Measurements from ENCODE around the gene NRN1.

The NRN1 gene

DNA sequence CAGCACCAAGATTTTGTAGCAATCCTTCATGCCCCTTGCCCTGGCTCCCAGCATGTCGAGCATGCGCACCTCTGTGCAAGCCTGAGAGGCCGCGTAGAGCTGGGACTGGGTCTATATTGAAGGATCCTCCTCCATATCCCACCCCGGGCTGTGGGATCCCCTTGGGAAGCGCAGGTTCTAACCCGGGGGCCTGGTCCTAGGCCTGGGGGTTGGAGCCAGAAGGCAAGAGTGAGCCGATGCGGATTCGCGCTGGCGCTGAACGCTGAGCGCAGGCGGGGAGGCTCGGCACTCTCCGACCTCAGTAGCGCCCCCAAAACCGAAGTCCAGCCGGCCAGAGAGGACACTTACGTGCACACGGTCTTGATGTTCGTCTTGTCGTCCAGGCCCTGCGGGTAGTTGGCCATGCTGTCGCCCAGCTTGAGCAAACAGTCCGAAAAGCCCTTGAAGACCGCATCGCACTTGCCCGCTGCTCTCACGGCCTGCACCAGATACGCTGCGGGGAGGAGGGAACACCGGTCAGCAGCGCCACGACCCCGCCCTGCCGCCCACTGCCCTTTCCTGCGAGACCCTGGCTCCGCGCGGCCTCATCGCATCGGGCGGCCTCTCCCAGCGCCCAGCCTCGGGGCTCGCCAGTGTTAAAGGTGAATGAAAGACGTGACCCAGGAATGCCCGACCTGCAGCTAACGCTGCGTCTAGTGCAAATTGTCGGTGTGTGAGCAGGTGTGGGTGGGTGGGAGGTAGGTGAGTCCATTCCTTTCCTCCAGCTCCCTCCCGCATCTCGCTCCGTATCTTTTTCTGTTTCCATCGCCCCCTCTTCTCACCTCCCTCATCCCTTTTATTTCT, 4.5 kb downstream of the NRN1 start:
- DNase-seq, result no peak

DNA sequence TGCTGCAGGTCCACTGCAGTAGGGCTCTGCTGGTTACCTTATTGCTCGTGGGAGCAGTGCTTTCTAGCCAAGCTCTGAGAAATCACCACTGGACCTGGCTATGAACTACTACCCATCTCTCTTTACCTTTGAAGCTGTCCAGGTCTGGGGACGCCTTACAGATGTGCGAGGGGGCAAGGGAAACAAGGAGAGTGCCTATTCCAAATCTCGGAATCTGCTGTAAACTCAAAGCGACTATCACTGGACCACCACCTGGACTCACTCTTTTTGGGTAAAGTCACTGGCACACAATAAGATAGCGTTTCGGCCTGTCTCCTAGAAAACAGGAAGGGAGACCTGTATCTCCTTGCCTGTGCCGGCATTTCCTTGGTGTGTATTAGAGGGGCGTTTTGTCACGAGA, 5.3 kb downstream of the NRN1 start:
- no peak for DNase-seq

DNA sequence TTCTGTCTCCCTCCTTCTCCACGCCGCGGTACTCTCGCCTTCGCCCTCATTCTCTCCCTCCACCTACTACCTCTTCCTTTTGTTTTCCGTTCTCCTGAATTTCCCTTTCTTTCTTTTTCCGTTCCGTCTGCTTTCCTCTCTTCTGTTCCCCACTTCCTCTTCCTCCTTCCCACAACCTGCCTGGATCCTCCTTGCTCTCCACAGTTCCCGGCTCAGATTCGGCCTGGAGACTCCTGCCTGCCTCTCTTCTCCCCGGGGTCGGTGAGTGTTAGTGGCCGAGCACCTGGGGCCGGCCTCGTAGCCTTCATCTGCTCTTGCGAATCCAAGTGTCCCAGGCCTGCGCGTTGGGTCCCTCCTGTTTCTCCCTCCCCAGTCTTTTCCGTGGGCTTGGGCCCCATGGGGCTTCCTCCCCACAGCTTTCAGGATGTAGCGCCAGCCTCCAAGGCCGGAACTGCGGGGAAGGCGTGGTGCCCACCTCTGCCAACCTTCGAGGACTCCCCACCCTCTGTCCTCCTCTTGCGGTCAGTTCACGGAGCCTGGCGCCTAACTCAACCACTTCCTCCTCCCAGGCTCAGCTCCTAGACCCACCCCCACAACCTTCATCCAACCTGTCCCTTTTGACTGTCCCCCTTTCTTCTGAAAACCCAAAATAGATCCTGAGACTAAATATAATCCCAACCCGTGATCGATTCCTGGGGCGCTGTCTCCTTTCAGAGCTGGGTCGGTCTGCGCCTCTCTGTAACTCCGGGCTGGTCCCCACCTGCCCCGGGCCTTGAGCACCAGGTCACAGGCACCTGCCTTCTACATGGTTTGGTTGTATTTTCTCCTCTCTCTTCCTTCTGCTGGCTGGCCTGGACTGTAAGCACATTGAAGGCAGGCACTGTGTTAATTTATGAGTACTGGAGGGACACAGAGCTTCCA, 6.8 kb downstream of the NRN1 start:
- DNase-seq, result no peak

DNA sequence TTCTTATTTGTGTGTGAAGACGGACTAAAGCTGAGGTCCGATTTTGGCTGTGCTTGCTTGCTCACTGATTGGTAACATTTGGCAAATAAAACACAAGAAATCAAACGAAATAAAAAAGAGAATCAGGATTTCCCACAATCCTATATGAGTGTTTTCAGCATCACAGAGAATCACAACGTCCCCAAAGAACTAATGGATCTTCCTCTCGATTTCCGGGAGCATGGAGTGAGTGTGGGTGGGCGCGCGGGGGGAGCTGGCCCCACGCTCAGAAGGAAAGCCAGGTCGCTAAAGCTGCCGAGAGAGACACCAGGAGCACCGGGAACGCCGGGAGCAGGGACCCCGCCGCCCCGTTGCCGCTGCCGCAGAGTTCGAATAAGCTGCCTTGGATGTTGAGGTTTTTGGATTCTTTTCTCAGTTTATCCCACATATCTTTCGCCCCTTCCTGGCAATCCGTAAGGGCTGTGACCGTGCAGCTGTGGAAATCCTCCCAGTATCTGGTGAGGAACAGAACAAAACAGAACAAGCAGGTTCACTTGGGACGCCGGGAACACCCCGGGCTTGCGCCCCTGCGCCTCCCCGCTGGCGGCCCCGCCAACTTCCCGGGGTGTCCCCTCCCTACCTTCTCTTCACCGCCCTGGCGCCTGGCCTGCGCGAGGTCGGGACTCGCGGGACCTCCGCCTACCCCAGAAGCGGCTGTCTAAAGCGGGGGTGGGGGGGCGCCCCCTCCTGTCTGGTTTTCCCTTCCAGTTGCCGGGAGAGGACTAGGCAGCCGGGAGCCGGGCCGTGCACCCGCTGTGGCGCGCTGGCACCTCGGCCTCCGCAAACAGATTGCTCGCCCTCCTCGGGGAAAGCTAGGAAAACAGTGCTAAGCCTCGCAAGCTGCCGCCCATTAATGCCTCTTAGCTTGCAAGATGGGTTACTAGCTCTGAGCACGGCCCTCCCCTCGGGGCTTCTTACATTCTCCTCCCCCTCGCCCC, 7.7 kb downstream of the NRN1 start:
- DNase-seq, result no peak

DNA sequence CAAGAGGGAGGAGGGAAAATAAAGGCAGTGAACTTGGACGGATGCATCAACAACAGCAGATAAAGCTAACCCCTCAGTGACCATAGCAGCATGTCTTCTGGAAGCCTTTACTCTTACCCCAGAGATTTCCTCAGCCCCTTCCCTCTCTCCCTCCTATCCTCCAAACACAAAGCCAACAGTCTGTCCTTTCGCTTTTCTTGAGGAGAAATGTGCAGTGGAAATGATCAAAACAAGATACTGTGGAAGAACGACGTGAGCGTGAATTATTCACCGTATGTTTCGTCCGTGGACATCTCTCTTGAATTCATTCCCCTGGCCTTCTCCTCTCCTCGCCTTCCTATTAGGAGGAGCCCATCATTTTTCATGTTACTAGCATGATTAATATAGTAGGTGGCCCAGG, 8.5 kb downstream of the NRN1 start:
- no peak for DNase-seq

DNA sequence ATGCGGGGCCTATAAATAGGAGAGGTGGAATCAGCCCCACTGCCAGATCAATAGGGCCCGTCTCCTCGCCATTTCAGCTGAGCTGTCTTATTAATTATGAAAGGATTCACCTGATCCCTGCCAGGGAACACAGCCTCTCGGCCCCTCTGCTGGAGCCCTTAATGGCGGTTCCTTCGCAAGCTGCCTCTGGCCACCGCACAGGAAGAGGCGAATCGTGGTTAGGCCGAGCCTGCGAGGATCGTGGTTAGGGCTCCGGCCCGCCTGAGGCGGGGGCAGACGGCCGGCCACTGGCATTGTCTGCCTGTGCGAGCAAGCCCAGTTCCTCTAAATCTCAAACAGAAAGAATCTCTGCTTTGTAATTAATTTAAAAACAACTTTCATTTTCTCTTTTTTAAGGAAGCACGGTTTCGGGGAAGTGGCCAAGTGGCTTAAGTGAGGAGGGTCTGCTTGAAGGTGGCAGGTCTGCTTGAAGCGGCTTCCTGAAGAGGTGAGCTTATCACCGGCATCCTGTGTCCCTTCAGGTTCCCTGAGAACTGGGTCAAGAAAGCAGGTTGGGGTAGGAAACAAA, 9.2 kb downstream of the NRN1 start:
- DNase-seq, result no peak

DNA sequence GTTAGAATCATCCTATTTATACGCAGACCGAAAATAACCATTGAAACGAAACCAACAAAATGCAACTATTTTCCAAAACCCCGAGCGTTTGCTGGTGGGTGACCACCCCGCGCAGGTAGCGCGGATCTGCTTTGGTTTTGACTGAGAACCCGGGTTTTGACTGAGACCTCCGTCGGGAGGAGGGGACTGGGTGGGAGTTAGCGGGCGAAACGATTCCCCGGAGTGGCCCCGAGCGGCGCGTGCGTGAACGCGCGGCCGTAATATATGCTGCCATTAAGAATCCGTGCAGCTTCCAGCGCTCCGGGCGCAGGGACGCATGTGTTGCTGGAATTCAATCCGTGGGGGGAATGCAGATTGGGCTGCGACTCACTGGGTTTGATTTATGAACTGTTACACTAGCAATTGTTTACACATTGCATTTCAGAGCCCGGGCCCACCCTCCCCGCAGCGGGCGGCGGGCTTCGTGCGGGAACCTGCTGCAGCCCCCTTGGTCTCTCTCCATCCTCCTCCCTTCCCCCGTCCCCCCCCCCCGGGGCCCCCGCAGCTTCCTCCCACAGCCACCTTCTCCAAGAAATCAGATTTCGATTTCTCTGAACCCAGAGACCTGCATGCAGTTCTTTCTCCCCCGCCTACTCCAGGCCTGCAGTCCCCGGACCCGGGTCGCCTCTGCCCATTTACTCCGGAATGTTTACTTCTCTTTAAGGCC, 9.9 kb downstream of the NRN1 start:
- DNase-seq, result no peak

DNA sequence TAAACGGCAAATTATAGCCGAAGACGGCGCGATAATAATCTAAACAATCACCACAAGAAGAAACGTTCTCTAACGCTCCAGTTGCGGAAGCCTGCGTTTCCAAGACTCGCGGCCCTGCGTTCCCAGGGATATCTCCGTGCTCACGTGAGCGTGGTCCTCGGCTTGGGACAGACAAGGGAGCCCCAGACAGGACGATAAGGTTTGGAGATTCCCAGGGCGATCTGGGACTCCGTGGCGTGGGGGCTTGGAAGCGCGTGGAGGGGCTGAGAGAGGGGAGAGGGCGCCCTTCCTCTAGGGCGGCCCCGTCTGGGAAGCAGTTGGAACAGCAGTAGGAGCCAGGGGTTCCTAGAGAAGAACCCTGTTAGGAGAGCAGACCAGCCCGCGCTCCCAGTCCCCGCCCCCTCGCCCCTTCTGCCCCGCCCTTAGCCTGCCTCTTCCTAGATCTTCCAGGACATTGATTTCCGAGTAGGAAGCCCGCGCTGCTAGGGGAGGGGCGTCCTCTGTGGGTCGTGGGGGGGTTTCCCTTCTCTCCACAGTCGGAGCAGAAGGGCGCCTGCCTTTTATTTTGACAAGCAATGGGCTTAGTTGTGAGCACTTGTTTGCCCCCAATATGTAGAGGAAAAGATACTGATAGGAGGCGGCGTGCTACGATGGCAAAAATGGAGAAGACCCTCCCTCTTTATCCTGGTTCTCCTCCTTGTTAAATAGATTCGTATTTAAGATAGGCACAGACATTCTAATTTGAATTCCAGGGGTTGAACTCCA, 10.6 kb downstream of the NRN1 start:
- no peak for DNase-seq

DNA sequence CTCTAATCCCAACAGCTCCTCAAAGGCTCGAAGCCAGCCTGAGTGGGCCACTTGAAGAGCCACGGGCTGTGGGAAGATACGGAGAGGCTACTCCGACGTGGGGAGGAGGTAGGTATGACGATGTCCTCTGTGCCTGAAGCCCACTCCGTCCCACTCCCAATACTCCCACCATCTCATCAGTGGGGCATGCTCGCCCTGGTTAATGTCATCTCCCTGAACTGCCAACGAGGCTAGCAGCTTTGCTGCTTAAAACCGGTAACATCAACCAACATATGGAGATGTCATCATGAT, 11.1 kb downstream of the NRN1 start:
- no peak for DNase-seq

DNA sequence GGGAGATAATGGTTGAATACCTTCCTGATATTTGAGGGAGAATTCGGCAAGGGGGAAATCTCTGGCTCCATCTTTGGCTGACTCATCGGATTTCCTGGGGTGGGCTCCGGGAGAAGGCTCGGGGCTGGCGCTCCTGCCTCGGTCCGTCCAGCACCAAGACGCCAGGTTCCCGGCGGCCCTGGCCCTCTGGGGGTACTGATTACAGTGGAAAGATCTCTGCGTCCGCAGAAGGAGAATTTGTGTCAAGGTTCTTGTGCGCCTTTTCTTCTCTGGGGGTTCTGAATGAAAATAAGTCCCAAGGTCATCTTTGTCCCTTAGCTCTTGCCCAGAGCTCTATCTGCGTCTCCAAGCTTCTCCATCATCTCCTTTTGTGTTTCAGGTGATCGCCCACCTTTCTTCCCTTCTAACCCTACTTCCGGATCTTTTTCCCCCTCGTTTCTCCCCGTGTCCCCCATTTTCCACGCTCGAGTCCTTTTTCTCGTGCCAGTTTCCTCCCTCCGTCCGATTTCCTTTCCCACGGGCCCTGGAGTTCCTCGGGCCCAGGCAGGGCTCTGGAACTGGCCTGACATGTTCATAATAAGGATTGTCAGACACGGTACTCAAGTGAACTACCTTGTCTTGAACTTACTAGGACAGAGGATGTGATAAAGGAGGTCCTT, 11.6 kb downstream of the NRN1 start:
- no peak for DNase-seq

DNA sequence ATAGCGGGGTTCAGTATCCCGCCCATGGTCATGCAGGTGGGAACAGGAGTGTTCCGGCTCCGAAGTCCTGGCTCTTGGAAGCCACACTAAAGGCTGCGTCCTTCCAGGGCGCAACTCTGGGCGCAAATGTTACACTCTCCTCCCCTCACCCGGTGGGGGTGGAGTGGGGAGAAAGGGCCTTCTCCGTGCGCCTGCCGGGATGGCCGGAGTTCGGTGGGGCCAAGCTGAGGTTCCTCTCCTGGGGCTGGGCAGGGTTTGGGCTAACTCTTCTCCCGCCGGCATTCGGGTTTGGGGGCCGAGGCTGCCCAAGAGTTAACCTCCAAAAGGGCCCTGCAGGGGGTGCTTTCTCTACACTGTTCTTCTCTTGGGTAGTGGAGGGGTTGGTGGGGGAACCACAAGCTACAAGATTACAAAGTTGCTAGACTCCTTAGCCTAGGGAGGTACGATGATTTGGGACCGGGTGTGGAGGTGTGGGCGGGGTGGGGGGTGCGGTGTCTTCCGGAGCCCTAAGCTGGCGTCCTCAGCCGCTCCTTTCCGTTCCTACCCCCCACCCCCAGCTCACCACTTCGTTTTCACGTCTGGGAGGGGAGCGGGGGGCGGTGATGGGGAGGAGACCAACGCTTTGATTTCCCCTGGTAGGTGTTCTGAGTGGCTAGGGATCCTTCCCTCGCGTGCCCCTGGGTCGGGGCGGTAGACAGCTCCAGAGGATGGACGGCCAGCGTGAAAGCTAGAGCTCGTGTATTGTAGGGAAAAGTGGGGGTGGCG, 12.3 kb downstream of the NRN1 start:
- DNase-seq, result no peak

DNA sequence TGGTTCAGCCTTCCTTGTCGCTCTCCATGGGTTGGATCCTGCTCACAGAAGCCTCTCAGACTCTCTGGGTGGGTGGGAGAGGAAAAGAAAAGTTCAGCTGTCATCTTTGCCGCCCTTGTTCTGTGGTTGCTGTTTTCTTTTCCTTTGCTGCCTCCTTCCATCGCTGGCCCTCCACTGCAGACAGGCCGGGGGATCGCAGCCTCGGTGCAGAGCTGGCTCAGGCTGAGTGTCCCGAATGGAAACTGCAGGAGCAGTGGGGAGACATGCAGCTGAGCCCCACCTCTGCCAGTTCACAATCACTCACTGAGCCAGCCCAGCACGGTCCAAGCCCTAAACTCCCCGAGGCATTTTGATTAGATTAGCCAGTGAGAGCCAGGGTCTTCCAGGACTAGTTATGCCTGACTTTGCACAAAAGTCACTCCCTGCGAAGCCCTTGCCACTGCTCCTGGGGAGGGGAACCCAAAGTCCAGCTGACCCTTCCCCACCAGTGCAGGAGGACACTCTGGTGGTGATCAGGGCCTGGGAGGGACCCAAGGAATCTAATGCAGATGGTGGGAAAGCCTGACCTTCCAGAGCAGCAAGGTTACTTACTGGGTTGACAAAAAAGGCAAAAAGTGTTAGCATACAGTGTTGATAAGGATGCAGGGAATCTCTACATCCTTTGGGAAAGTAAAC, 14.0 kb downstream of the NRN1 start:
- no peak for DNase-seq

DNA sequence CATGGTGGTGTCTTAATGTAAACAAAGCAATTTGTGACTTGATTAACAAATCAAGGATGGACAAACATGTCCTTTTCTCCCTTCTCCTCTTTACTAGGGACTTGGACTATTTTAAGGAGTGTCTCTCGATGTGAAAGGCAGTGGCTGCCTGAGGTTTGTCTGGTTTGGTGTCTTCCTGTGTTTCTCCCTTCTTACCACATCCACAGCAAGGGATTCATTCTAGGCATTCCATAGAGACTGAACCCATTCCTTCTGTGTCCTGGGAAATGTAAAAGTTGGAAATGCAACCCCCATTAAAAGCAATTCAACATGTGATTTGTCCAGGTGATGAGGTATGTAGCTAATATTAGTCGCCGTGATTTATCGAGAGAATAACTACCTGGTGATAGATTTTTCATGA, 15.9 kb downstream of the NRN1 start:
- no peak for DNase-seq

DNA sequence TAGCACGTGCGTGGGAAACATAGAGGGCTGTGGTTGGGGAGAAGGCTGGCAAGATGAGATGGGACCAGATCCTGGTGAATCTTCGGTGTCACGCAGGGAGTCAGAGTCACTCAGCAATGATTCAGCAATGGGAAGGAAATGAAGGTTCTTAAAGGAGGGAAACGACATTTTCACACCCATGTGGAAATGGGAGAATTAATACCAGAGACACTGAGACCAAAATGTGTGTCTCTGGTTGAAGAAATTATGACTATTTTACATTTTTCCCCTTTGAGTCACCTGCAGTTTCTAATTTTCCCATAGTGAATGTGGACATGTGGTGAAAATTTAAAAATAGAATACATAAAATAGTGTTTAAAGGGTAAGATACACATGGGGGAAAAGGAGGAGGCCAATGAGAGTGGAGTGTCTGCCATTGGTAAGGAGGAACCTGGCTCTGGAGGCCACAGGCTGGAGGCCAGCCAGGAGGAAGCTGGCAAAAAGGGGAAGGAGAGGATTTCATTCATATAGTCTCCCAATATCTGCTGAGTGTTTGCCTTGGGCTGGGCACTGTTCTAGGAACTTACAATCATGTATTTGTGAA, 17.5 kb downstream of the NRN1 start:
- DNase-seq, result no peak

DNA sequence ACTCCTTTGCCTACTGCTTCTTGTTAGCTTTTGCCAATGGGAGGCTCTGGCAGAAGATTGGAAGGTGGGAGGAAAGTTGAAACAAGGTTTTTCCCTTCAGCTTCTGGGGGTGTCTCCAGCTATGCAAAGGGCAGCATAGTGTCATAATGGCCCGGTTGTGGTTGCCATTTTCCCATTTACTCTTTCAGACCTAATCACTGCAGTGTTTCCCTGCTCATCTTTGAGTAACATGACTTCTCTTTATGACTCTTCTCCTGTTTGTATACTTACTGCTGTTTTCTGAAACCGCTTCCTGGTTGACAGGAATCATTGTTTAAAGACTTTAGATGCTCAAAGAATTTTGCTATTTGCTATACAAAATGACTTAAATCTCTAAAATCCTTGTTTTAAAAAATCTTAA, 19.9 kb downstream of the NRN1 start:
- no peak for DNase-seq

DNA sequence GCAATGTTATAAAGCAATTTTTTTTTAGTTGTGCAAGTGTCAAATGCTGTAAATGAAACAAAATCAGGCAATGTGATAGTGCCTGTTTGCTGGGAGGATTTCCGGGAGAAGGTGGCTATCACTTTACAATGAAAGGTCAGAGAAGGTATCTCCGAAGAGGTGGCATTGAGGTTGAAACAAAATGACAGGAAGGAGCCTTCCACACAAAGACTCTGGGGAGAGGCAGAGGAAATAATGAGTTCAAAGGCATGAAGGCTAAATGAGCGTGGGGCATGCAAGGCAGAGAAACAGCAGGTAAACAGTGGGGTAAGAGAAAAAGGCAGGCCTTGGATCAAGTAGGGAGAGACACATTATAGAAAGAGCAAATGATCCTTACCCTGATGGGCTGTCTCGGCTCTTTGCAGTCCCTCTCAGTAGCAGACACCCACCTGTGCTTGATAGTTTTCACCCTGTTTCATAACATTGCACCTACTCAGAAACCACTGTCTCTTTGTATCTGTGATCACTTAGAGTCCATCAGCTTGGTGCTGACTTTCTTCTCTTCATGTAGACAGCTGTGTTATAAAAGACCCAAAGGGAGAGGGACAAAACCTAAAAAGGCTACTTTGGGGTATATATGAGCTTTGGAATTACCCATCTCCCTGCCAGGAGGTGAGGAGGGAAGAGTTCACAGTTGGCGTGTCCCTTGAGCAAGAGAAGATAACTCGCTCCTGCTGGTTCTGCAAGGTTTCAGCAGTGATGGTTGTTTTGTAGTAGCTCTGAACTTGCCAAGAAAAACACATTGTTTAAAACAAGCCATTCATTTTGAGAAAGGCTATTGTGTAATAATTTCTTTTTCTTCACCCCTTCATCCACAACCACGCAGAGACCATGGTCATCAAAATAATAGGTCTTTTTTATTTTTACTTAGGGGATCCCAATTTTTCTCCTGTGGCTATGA, 22.3 kb downstream of the NRN1 start:
- no peak for DNase-seq

DNA sequence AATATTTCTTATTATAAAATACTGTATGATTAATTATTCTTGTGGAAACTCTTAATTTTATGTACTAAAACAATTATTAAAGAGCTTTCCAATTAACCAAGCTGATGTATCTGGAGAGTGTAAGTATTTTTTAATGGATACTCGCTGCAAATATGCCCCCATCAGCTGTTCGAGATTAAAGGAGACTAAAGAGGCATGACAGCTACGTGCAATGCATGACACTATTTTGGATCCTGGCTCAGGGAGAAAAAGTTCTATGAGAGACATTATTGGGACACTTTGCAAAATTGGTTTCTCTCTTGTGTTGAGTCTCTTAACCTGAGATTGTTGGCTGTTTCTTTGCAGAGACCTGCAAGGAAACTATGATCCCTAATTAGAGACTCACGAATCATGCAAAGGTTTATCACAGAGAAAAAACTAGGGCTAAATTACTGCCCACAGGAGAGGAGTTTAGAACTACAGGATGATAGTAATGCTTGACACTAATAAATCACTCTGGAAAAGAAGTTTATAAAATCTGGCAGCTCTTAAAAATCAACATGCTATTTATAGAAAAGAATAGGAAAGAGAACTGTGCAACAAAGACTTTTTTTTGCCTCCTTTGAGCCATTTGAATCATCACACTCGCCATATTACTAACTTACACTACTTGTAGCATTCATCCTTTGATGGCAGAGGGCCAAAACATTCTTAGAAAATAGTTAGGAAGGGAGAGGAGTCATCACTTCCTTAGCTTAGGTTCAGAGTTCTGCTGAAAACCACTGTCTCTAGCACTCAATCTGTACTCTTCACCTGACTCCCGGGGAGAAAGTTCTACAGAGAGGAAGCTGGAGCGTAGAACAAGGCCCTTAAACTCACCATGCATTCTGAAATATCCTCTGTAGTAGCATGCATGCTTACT, 25.3 kb downstream of the NRN1 start:
- no peak for DNase-seq

Data from NCI-H2107 (cell line).